ENCODE measurements around the gene KRT6A.

DNA sequence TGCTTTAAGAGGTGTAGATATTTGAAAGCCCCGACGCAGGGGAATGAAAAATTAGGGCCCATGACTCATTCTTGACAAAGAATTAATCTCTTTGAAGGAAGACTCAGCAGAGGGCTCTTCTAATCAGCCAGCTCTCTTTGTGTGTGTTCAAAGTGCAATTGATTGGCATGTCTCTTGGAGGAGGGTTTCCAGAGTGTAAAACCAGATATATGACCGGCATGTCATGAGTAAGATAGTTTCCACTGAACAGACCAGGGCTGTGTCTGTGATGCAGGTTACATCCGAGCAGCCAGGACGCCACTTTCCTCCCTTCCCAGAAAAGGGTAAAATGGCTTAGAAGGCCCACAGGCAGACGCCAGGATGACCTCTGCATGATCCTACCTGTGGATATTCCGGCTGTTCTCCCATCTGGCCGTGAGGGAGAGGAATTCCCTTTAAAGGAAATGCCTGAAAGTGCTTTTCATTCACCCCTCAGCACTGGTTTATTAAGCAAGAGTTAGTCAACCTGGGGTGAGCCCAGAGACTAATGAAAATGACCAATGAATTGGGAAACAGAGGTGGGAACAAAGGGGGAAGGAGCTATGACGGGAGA lies 51.6 kb downstream of the KRT6A start:
- TF ChIP-seq, protein P1, sequence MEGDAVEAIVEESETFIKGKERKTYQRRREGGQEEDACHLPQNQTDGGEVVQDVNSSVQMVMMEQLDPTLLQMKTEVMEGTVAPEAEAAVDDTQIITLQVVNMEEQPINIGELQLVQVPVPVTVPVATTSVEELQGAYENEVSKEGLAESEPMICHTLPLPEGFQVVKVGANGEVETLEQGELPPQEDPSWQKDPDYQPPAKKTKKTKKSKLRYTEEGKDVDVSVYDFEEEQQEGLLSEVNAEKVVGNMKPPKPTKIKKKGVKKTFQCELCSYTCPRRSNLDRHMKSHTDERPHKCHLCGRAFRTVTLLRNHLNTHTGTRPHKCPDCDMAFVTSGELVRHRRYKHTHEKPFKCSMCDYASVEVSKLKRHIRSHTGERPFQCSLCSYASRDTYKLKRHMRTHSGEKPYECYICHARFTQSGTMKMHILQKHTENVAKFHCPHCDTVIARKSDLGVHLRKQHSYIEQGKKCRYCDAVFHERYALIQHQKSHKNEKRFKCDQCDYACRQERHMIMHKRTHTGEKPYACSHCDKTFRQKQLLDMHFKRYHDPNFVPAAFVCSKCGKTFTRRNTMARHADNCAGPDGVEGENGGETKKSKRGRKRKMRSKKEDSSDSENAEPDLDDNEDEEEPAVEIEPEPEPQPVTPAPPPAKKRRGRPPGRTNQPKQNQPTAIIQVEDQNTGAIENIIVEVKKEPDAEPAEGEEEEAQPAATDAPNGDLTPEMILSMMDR (optimal IDR thresholded peaks at IDR 0.05 in 1 of 3, IDR thresholded peaks at IDR 0.05 in 1 of 3, conservative IDR thresholded peaks at IDR 0.05 in 1 of 3; ENCODE audit: extremely low read depth in 1 of 3, insufficient read depth in 2 of 3, low read length in 3 of 3), result no peak
- no peak for TF ChIP-seq EZH2 (IDR thresholded peaks at IDR 0.05; ENCODE audit: low read length)

All from keratinocyte (primary cell).